HepG2 (cell line): ENCODE data around the gene LEMD1. TPM values are rescaled to one million over a fixed set of nuclear protein-coding genes. Genes with fewer than 3 reads are reported as not detected.

Experiments used
- AFF4 ChIP-seq: sonication (generic); formaldehyde crosslinking; IDR thresholded peaks from 2 replicates; pipeline ENCODE4 v1.4.0; 2020; ENCODE audit warnings: missing genetic modification reagents
- ELF1 ChIP-seq: sonication (generic); formaldehyde crosslinking; IDR thresholded peaks from 2 replicates; pipeline ENCODE4 v1.4.0; 2020; ENCODE audit warnings: missing genetic modification reagents
- HDAC2 ChIP-seq: sonication (generic); formaldehyde crosslinking; IDR thresholded peaks from 2 replicates; pipeline ENCODE4 v1.4.0; 2020; ENCODE audit warnings: missing genetic modification reagents
- KLF13 ChIP-seq: sonication (generic); formaldehyde crosslinking; IDR thresholded peaks from 2 replicates; pipeline ENCODE4 v1.4.0; 2020; ENCODE audit warnings: mild to moderate bottlenecking, missing genetic modification reagents
- PBX2 ChIP-seq: IDR thresholded peaks from 2 replicates; pipeline ENCODE4 v1.6.1; 2016; ENCODE audit warnings: control low read depth
- PCBP1 ChIP-seq: fragments of 200-400 bp; formaldehyde crosslinking; IDR thresholded peaks from 2 replicates; pipeline ENCODE4 v1.6.1; 2017; ENCODE audit warnings: mild to moderate bottlenecking, low read depth, low read length, borderline replicate concordance
- SRSF9 ChIP-seq: fragments of 200-400 bp; formaldehyde crosslinking; IDR thresholded peaks from 2 replicates; pipeline ENCODE4 v1.6.1; 2018; ENCODE audit warnings: borderline replicate concordance, mild to moderate bottlenecking, low read depth, low read length; ENCODE audit not compliant: insufficient read depth, poor library complexity, severe bottlenecking
- TAF1 ChIP-seq: sonication (generic); formaldehyde crosslinking; IDR thresholded peaks from 2 replicates; pipeline ENCODE4 v1.4.0; 2020; ENCODE audit warnings: missing genetic modification reagents
- ZBTB7A ChIP-seq: sonication (generic); formaldehyde crosslinking; IDR thresholded peaks from 2 replicates; pipeline ENCODE4 v1.8.0; 2022; ENCODE audit warnings: mild to moderate bottlenecking, missing genetic modification reagents
- ZNF142 ChIP-seq: sonication (generic); formaldehyde crosslinking; IDR thresholded peaks from 2 replicates; pipeline ENCODE4 v1.4.0; 2020; ENCODE audit warnings: missing genetic modification reagents
- ZNF335 ChIP-seq: sonication (generic); formaldehyde crosslinking; IDR thresholded peaks from 2 replicates; pipeline ENCODE4 v1.4.0; 2020; ENCODE audit warnings: missing genetic modification reagents
- ZNF343 ChIP-seq: sonication (generic); formaldehyde crosslinking; IDR thresholded peaks from 2 replicates; pipeline ENCODE4 v1.4.0; 2020; ENCODE audit warnings: mild to moderate bottlenecking, missing genetic modification reagents
- ZNF709 ChIP-seq: sonication (generic); formaldehyde crosslinking; IDR thresholded peaks from 2 replicates; pipeline ENCODE4 v1.5.0; 2020; ENCODE audit warnings: mild to moderate bottlenecking, missing genetic modification reagents
- ZNF761 ChIP-seq: sonication (generic); formaldehyde crosslinking; conservative IDR thresholded peaks from 2 replicates; pipeline ENCODE4 v1.4.0; 2020; ENCODE audit warnings: mild to moderate bottlenecking, missing genetic modification reagents
- ZSCAN30 ChIP-seq: sonication (generic); formaldehyde crosslinking; IDR thresholded peaks from 2 replicates; pipeline ENCODE4 v1.5.0; 2020; ENCODE audit warnings: mild to moderate bottlenecking, missing genetic modification reagents
- polyA plus RNA-seq, 8 experiments: library from polyadenylated mRNA; depleted of rRNA in 3 of 8; stranded (reverse) in 7 of 8; unstranded in 1 of 8; fragments of >200 nt; fragmentation: Illumina TruSeq in 4 of 8; extraction: Trizol in 4 of 8; gene quantifications; 2 replicates each; pipeline versions ENCODE4 v1.2.1 to v1.2.3, GENCODE V29; 2011 to 2016; ENCODE audit warnings: low read depth in 4 of 8, missing spikeins in 1 of 8, mixed read lengths in 1 of 8; ENCODE audit not compliant: insufficient read depth in 1 of 8
- total RNA-seq, 5 experiments: library from RNA; depleted of rRNA; stranded (reverse); fragments of >200 nt; fragmentation: Illumina TruSeq; extraction: Trizol; gene quantifications; 2 replicates each; pipeline ENCODE4 v1.2.3, GENCODE V29; 2016; ENCODE audit warnings: low read depth in 1 of 5
- TF ChIP-seq, protein P1 (sequence below): sonication (generic); formaldehyde crosslinking; IDR thresholded peaks from 2 replicates; pipeline ENCODE4 v1.4.0; 2020; ENCODE audit warnings: missing genetic modification reagents

LEMD1 gene
- total and polyA plus RNA-seq, 2 of the 13 experiments (the other 11 are each of a cell fraction or from before 2014, with no cell fraction given) = 1.4 to 2.3 TPM

GRCh38 chr1:205447457-205448341 lies 25.8 kb upstream of the LEMD1 start (continued):
- TF ChIP-seq, protein P1, sequence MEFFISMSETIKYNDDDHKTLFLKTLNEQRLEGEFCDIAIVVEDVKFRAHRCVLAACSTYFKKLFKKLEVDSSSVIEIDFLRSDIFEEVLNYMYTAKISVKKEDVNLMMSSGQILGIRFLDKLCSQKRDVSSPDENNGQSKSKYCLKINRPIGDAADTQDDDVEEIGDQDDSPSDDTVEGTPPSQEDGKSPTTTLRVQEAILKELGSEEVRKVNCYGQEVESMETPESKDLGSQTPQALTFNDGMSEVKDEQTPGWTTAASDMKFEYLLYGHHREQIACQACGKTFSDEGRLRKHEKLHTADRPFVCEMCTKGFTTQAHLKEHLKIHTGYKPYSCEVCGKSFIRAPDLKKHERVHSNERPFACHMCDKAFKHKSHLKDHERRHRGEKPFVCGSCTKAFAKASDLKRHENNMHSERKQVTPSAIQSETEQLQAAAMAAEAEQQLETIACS = no peak
- no peak for TF ChIP-seq AFF4 (CRISPR knock-in tag)
- peak; percentile 68 for TF ChIP-seq PBX2
- TF ChIP-seq TAF1 (CRISPR knock-in tag) = peak; percentile 20; the same call in 1 of the 2 replicates
- peak; percentile 37 for TF ChIP-seq HDAC2 (CRISPR knock-in tag)
- no peak for TF ChIP-seq ZBTB7A
- no peak for TF ChIP-seq SRSF9
- no peak for TF ChIP-seq PCBP1
- 0 out of 2 replicates have a peak, but pooled peaks have one; percentile 44 for TF ChIP-seq ZNF343 (CRISPR knock-in tag)
- TF ChIP-seq ZSCAN30 (CRISPR knock-in tag) = no peak
- TF ChIP-seq ZNF335 (CRISPR knock-in tag) = no peak
- no peak for TF ChIP-seq ZNF709
- TF ChIP-seq ZNF761 = no peak
- TF ChIP-seq KLF13 = no peak
- TF ChIP-seq ELF1 = no peak
- no peak for TF ChIP-seq ZNF142
